Upper lobe of left lung (tissue), 4 donors: ENCODE data around the gene KCNAB1.
"Not testable (repeated sequence)": the region's sequence is repeated elsewhere in the genome, so short reads cannot be mapped to it uniquely, and the experiment has no call there.

ENCODE experiments used
- CTCF ChIP-seq, 6 experiments: fragments of 450-650 bp in 4 of 6; fragments of 200-600 bp in 2 of 6; sonication (generic) in 2 of 6; IDR thresholded peaks; one replicate each; pipeline ENCODE4 v1.5.1; 2016 to 2019; ENCODE audit warnings: antibody characterized with exemption in 6 of 6
- EP300 ChIP-seq, 4 donors: sonication (generic); formaldehyde crosslinking; IDR thresholded peaks; one replicate each; pipeline ENCODE4 v1.5.1; 2017; ENCODE audit warnings: antibody characterized with exemption in 4 of 4, control low read depth in 2 of 4
- POLR2A ChIP-seq, 4 donors: fragments of 450-650 bp; IDR thresholded peaks; one replicate each; pipeline ENCODE4 v1.5.1; 2016 to 2017; ENCODE audit warnings: antibody characterized with exemption in 4 of 4, mild to moderate bottlenecking in 2 of 4

- TF ChIP-seq CTCF, POLR2A, EP300 (IDR thresholded peaks at IDR 0.05): not testable (repeated sequence)
Measured at GRCh38 chr3:156562486-156562885, 442.1 kb downstream of the KCNAB1 start.
